ENCODE results near the gene NEURL1B. TPM values are rescaled to one million over a fixed set of nuclear protein-coding genes. Genes with fewer than 3 reads are reported as not detected.

NEURL1B gene
- total and polyA plus RNA-seq, 2 donors (not counting 1 experiment from before 2014, with no cell fraction given) = 0.06 to 0.17 TPM

DNA sequence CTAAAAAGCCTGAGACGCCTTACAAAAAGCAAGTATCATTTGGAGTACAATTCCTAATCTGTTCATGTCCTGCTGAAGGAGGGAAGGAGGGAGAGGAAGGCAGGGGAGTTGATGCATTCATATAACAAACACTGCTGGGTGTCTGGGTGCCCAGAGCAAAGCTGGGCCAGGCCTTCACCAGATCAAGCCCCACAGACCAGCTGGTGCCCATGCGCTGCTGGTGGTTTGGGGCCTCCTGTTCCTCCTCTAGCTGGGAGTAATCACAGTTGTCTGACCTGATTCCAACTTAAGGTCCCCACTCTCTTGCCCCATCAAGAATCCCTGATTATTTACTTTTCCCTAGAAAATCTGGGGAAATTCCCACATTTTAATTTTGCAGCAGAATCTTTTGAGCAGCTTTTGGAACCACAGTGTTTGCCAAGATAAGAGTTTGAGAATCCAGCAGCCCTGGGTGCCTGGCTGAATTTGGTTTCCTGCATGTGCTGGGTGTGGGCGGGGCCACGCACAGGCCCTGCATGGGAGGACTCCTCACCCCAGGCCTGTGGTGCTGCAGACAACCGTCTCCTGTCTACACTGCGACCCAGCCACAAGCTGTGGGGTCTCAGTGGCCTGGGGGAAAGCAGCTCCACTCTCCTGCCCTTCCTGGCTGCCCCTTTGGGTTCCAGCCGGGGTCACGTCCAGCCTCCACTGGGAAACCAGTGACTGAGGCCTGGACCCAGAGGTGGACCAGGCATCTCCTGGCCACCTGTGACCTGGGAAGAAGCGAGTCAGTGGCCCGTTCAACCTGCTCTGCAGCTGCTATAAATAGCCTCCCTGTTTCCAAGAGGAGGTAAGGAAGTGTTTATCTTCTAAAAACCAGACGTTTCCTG is 47.5 kb downstream of the NEURL1B start:
- intact Hi-C loops (cut with micrococcal nuclease) = no loop called here
- Histone ChIP-seq H4K20me1 (ENCODE audit: control insufficient read depth, insufficient read depth, low read length, poor library complexity, severe bottlenecking) (no peaks in the 10 kb centered on the region), H3K4me1 (ENCODE audit: control insufficient read depth in 2 of 2, insufficient read depth in 2 of 2, low read length in 2 of 2) (peaks cover 14 to 19% of the 10 kb centered on the region in 2 donors), H3K27me3 (replicated peaks in 1 of 4; ENCODE audit: control extremely low read depth in 1 of 4, control insufficient read depth in 3 of 4, insufficient read depth in 4 of 4, low read length in 3 of 4) (no peaks in the 10 kb centered on the region), H3K9me3 (ENCODE audit: control extremely low read depth in 1 of 3, control insufficient read depth in 2 of 3, insufficient read depth in 1 of 3, low read length in 2 of 3) (peaks cover 0 to 5% (median 0%) of the 10 kb centered on the region in 3 donors), H3K9ac (ENCODE audit: low read length) (no peak overlapping the region), H2AFZ (ENCODE audit: insufficient read depth, low read depth, low read length, poor library complexity, severe bottlenecking) (peak overlapping the region; percentile 64), H3K36me3 (replicated peaks in 1 of 2; ENCODE audit: control extremely low read depth in 1 of 2, control insufficient read depth in 1 of 2, extremely low read depth in 1 of 2, insufficient read depth in 2 of 2, low read length in 1 of 2) (no peaks in the 10 kb centered on the region), H3K27ac (ENCODE audit: low read length in 2 of 2) (no peak overlapping the region), H3K79me2 (ENCODE audit: control insufficient read depth, insufficient read depth, low read length) (no peaks in the 10 kb centered on the region), H3K4me2 (replicated peaks; ENCODE audit: low read depth, low read length, poor library complexity, severe bottlenecking) (peak overlapping the region; percentile 33), H3K4me3 (ENCODE audit: control extremely low read depth in 1 of 5, extremely low read depth in 1 of 5, insufficient read depth in 1 of 5, low read depth in 2 of 5, low read length in 4 of 5) (no peak overlapping the region)
- POLR2A ChIA-PET = no interaction called here
- peak; percentile 40 for ATAC-seq (ENCODE audit: low read depth)
- 24% methylated on average over 10 of the region's 11 CpGs for WGBS (ENCODE audit: insufficient coverage)
- H3K27ac Mint-ChIP-seq = peak overlapping the region; percentile 20
- H3K4me1 Mint-ChIP-seq = peaks cover 23% of the 10 kb centered on the region
- CTCF ChIA-PET = interaction anchor here (0.6 to 1.0 kb wide), 3 partner anchors 8 to 415 kb away, joined by 3 to 4 read pairs (median 4); no protein-coding TSS in a partner anchor
- no peak for DNase-seq
- peaks cover 2% of the 10 kb centered on the region for H3K27me3 Mint-ChIP-seq
- no peak for TF ChIP-seq EZH2 (IDR thresholded peaks at IDR 0.05; ENCODE audit: borderline replicate concordance, insufficient read depth, low read depth, low read length, poor library complexity, severe bottlenecking)
- TF ChIP-seq, protein P1, sequence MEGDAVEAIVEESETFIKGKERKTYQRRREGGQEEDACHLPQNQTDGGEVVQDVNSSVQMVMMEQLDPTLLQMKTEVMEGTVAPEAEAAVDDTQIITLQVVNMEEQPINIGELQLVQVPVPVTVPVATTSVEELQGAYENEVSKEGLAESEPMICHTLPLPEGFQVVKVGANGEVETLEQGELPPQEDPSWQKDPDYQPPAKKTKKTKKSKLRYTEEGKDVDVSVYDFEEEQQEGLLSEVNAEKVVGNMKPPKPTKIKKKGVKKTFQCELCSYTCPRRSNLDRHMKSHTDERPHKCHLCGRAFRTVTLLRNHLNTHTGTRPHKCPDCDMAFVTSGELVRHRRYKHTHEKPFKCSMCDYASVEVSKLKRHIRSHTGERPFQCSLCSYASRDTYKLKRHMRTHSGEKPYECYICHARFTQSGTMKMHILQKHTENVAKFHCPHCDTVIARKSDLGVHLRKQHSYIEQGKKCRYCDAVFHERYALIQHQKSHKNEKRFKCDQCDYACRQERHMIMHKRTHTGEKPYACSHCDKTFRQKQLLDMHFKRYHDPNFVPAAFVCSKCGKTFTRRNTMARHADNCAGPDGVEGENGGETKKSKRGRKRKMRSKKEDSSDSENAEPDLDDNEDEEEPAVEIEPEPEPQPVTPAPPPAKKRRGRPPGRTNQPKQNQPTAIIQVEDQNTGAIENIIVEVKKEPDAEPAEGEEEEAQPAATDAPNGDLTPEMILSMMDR (IDR thresholded peaks at IDR 0.05) = no peak
- H3K9me3 Mint-ChIP-seq (ENCODE audit: insufficient read depth) = no peaks in the 10 kb centered on the region
- no peak overlapping the region for H3K4me3 Mint-ChIP-seq

DNA sequence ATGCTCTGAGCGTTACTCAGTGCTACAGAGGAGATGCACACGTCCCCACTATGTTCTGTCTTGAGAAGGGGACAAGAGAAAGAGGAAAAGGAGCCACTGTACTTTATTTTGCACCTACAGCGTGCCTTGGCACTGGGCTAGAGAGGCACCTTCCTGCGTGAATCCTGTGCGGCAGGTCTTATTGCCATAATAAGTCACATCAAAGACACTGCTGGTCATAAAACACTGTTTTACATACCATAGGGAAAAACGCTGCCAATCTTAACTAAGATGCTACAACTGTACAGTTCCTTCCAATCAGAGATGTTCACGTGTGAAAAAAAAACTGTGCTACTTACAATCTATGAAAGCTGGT is 48.1 kb downstream of the NEURL1B start:
- H4K20me1 ChIP-seq (ENCODE audit: control insufficient read depth, insufficient read depth, low read length, poor library complexity, severe bottlenecking) = no peaks in the 10 kb centered on the region
- no peaks in the 10 kb centered on the region for H3K36me3 ChIP-seq (replicated peaks in 1 of 2; ENCODE audit: control extremely low read depth in 1 of 2, control insufficient read depth in 1 of 2, extremely low read depth in 1 of 2, insufficient read depth in 2 of 2, low read length in 1 of 2)
- CTCF ChIA-PET = interaction anchor here (0.6 to 1.2 kb wide), 3 partner anchors 9 to 416 kb away, joined by 3 to 4 read pairs (median 3); no protein-coding TSS in a partner anchor
- peak overlapping the region; percentile 33 for H3K4me2 ChIP-seq (replicated peaks; ENCODE audit: low read depth, low read length, poor library complexity, severe bottlenecking)
- peaks cover 14 to 19% of the 10 kb centered on the region in 2 donors for H3K4me1 ChIP-seq (ENCODE audit: control insufficient read depth in 2 of 2, insufficient read depth in 2 of 2, low read length in 2 of 2)
- Mint-ChIP-seq H3K27me3 (peaks cover 2% of the 10 kb centered on the region), H3K27ac (no peak overlapping the region), H3K9me3 (ENCODE audit: insufficient read depth) (no peaks in the 10 kb centered on the region), H3K4me3 (no peak overlapping the region), H3K4me1 (peaks cover 21% of the 10 kb centered on the region)
- POLR2A ChIA-PET = no interaction called here
- TF ChIP-seq, protein P1 (IDR thresholded peaks at IDR 0.05) = no peak
- no peak for TF ChIP-seq EZH2 (IDR thresholded peaks at IDR 0.05; ENCODE audit: borderline replicate concordance, insufficient read depth, low read depth, low read length, poor library complexity, severe bottlenecking)
- 31% methylated on average over 5 of the region's 7 CpGs for WGBS (ENCODE audit: insufficient coverage)
- intact Hi-C loops (cut with micrococcal nuclease) = no loop called here
- H3K9ac ChIP-seq (ENCODE audit: low read length) = no peak overlapping the region
- no peak overlapping the region for H3K27ac ChIP-seq (ENCODE audit: low read length in 2 of 2)
- no peak overlapping the region for H3K4me3 ChIP-seq (ENCODE audit: control extremely low read depth in 1 of 5, extremely low read depth in 1 of 5, insufficient read depth in 1 of 5, low read depth in 2 of 5, low read length in 4 of 5)
- ATAC-seq (ENCODE audit: low read depth) = no peak
- H2AFZ ChIP-seq (ENCODE audit: insufficient read depth, low read depth, low read length, poor library complexity, severe bottlenecking) = peak overlapping the region; percentile 64
- no peaks in the 10 kb centered on the region for H3K27me3 ChIP-seq (replicated peaks in 1 of 4; ENCODE audit: control extremely low read depth in 1 of 4, control insufficient read depth in 3 of 4, insufficient read depth in 4 of 4, low read length in 3 of 4)
- peaks cover 0 to 4% (median 0%) of the 10 kb centered on the region in 3 donors for H3K9me3 ChIP-seq (ENCODE audit: control extremely low read depth in 1 of 3, control insufficient read depth in 2 of 3, insufficient read depth in 1 of 3, low read length in 2 of 3)
- DNase-seq = no peak
- no peaks in the 10 kb centered on the region for H3K79me2 ChIP-seq (ENCODE audit: control insufficient read depth, insufficient read depth, low read length)

Data from B cell (primary cell).